Measurements from ENCODE around the gene GPX5. TPM values are rescaled to one million over a fixed set of nuclear protein-coding genes. Genes with fewer than 3 reads are reported as not detected.
"Not testable (repeated sequence)": the region's sequence is repeated elsewhere in the genome, so short reads cannot be mapped to it uniquely, and the experiment has no call there.

GPX5 gene, protein sequence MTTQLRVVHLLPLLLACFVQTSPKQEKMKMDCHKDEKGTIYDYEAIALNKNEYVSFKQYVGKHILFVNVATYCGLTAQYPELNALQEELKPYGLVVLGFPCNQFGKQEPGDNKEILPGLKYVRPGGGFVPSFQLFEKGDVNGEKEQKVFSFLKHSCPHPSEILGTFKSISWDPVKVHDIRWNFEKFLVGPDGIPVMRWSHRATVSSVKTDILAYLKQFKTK
- polyA plus RNA-seq (ENCODE audit: insufficient read length in 4 of 4): not detected

DNA sequence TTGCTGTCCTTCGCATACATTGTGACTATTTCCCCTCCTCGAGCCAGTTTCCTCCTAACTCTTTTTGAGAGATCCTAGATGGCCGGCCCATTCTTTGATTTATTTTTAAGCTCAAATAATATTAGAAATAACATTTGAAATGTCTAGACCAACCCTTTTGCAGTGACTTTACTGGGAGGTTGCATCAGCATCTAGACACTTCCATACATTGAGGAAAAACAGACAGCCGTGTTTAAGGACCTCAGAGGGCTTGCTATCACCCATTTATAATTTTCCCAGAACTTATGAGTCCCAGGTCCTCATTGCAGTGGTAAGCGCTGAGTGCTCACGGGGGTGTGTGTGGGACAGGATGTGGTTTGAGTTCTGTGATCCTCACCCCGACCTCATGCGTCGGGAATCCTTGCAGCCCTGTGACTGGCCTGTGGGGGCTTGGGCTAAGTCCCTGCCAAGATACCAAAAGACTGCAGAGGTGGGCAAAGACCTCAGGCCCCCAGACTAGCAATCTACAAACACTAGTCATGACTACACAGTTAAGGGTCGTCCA lies at the start of gene GPX5:
GPX5 (plus strand) TSS at position 386 of the 544 bp plus-strand sequence; CDS start at position 519, 133 bp downstream.
- DNase-seq (ENCODE audit: low read depth in 4 of 4, low spot score in 3 of 4): no peak

DNA sequence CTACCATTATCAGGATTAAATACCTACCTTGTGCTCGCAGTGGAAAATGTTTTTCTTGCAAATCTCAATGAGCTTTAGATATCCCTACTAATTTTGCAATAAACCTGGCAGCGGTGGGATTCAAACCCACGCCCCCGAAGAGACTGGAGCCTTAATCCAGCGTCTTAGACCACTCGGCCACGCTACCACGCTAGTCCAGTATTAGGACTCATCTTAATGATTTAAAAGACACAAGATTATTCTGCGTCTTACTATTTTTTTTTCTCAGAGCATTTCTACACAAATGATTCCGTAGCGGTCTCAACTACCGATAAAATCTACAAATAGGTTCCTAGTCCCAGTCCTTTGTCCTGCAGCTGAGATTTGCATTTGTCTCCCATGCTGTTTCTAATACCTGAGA lies 47.2 kb upstream of the GPX5 start:
- no peak for DNase-seq (ENCODE audit: low read depth in 4 of 4, low spot score in 3 of 4)

DNA sequence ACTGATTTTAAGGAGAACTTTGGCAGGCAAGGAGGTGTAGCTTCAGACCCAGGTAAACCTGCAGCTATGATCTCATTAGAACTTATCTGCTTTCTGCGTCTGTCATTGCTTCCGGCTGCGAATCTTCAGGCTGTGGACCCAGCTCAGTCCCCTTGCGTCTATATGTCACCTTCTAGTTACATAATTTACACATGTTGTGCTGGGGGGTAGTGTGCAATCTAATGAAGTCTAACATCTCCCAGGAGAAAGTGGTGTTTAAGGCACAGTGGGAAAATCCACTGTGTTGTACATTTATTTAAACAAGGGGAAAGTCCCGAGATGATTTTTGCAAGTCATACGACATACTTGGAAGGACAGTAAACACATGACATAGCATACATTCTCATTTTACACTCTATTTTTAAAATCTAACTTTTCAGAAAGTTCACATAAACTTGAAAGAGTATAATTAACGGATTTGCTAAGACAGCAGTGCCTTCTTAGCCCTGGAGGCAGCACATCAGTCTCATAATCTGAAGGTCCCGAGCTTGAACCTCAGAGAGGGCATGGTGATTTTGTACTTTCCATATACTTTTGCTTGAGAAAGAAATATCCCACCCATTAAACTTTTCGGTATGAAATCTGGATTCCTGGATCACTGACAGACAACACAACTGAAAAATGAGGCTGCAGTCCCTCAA lies 45.3 kb upstream of the GPX5 start:
- DNase-seq (ENCODE audit: low read depth in 4 of 4, low spot score in 3 of 4): no peak

DNA sequence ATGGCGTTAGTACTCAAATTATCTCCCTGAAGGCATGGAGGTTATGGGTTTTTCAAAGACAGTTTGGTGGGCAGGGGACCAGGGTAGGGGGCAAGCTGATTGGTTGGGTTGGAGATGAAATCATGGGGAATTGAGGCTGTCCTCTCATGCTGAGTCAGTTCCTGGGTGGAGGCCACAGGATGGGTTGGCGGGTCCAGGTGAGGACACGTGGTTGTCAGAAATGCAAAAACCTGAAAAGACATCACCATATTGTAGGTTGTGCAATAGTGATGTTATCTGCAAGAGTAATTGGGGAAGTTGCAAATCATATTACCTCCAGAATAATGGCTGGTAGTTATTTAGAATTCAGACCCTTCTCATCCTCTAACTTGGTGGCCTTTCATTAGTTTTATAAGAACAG lies 40.2 kb upstream of the GPX5 start:
- no peak for DNase-seq (ENCODE audit: low read depth in 4 of 4, low spot score in 3 of 4)

DNA sequence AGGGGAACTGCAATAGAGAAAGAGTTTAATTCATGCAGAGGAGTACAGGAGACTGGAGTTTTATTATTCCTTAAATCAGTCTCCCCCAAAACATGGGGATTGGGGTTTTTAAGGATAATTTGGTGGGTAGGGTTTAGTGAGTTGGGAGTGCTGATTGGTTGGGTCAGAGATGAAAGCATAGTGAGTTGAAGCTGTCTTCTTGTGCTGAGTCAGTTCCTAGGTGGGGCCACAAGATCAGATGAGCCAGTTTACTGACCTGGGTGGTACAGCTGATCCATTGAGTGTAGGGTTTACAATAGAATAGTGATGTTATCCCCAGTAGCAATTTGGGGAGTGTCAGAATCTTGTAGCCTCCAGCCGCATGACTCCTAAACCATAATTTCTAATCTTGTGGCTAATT lies 39.1 kb upstream of the GPX5 start:
- DNase-seq (ENCODE audit: low read depth in 4 of 4, low spot score in 3 of 4): no peak

DNA sequence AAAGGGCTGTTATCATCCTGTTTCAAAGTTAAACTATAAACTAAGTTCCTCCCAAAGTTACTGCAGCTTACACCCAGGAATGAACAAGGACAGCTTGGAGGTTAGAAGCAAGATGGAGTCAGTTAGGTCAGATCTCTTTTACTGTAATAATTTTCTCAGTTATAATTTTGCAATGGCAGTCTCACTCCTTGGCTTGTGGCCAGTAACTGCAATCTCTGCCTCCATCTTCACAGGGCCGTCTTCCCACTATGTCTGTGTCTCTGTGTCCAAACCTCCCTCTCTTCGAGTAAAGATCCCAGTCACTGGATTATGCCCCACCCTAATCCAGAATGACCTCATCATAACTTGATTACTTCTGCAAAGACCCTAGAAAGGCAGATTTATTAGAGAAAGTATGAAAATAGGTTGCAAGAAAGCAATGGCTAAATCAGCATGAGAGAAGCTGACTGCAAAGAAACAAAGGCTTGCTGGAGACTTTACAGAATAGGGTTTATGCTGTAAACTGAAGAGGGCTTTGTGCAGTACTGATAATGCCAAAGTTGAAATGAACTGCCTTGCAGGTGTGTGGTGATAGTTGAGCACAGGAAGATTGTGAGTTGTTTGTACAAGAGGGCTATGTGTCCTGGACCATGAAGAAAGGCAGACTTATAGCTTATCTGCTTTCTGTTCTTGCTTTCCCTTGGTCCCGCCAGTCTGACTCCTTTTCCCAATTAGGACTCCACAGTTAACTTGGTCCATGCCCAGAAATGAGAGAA lies 38.5 kb upstream of the GPX5 start:
- no peak for DNase-seq (ENCODE audit: low read depth in 4 of 4, low spot score in 3 of 4)

DNA sequence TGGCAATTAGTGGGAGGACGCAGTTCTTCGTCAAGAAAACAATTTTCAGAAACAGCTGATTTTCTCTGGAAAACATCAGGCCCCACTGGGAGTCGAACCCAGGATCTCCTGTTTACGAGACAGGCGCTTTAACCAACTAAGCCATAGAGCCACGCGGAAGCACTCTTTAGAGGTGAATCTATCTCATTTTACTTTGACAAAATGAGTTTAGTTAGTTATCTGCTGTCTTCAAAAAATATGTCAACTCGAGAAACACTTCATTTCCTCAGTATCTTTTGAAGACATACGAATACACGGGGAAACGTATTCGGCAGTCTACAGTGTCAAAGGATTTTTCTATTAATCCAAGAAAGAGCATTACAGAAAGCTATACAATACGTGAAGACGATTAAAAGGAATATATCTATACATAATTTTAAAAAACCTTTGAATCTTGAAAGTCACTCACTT lies 36.7 kb upstream of the GPX5 start:
- no peak for DNase-seq (ENCODE audit: low read depth in 4 of 4, low spot score in 3 of 4)

DNA sequence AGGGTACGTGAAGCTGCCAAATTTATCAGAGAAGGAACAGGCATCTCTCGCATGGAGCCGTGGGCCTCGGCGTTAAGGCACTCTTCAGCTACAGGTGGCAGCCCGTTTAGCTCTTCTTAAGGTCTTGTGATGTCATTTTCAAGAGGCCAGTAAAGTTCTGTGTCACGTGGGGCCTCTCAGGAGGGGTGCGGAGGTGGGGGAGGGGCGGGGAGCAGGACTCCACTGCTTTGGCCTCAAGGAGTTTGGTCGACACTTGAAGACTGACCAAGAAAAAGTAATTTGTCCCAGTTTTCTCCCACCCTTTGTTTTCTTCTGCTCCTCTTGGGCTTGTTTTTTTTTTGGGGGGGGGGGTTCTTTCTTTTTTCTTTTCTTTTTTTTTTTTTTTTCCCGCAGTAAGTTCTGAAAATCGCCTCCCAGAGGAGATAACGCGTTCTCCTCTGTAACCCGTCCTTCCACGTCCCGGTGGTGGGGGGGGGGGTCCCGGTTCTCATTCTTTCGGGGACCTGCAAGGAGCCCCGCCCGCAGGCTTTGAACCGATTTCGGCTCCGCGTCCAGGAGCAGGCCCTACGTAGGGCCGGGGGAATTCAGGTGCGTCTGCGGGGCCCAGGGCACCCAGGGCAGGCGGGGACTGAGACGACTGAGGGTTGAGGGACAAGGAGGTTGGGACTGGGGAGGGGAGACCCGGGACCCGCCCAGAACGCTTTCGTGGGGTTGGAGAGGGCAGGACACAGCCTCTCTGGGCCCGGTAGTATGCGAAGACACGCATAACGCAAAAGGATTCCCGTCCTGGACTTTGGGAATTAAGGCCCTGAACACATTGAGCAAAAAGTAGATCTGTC lies 36.1 kb upstream of the GPX5 start:
- DNase-seq (ENCODE audit: low read depth in 4 of 4, low spot score in 3 of 4): no peak

DNA sequence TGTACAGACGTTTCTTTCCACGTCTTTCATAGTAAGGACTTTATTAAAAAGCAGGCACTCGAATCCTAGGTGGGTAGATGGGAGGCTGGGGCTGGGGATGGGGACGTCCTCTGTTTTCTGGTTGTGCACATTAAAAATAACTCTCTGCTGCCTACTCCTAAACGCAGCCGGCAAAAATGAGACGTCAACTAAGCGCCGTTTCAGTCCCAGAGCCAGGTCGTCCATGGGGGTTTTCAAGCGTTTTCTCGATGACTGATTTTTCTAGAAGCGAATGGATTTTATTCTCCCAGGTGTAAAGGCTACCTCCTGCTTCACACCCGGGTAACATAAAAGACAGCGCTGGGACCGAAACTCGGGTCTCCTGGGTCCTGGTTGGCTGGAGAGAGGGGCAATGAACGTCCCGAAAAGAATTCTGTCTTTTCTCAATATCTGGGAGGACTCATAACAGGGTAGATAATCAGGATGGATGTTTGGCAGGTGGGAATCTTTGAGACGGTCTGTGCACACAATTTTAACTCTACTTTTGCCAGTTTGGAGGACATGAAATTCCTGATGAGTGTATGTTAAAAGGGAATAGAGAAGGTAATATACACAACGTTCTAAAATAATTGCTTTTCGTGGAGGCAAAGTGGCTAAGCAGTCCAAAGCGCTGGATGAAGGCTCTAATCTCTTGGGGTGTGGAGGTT lies 35.3 kb upstream of the GPX5 start:
- no peak for DNase-seq (ENCODE audit: low read depth in 4 of 4, low spot score in 3 of 4)

DNA sequence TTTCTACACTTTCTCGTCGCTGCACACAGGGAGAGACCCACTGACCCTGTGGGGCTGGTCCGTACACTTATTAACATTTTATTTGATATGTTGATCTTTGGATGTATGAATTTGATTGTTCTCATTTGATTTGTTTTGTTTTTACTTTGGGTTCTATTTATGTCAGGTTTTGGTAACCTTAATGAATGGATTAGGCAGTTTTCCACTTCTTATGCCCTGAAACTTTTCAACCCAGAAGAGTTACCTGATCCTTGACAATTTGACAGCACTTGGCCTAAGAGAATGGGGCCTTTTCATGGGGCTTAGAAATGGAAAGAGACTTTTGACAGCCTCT lies 33.7 kb upstream of the GPX5 start:
- no peak for DNase-seq (ENCODE audit: low read depth in 4 of 4, low spot score in 3 of 4)

DNA sequence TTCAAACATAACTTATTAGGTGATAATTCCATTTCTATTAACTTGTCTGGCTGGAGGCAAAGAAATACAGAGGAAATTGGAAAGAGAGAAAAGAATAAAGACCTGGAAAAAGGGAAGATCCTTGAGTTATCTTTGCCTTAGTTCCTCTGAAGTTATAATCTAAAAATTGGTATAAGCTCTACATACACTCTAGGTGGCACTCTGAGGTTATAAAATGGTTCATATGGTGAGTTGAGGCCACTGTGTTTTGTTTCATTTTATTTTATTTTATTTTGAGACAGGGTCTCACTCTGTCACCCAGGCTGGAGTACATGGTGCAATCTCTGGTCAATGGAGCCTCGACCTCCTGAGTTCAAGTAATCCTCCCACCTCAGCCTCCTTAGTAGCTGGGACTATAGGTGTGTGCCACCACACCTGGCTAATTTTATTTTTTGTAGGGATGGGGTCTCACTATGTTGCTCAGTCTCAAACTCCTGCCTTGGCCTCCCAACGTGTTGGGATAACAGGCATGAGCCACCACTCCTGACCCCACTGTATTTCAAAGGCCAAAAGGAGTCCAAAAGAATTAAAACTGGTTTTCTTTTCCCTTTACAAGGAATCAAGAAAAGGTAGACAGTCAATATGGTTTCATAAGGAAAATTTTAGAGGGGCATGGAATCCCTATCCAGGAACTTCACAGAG lies 29.4 kb upstream of the GPX5 start:
- no peak for DNase-seq (ENCODE audit: low read depth in 4 of 4, low spot score in 3 of 4)

DNA sequence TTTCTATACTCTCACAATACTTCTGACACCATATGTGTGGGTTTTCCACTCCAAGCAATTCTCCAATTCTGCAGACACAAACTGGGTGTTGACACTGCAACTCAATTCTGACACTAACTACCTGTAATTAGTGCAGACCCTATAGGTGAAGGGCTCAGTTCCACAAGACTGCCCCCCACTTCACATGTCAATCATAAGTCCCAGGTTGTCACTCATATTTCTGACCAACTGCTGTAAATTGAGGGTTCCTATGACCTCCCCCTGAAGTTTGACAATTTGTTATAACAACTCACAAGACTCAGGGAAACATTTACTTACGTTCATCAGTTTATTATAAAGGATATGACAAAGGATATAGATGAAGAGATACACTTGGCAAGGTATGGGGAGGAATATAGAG lies 28.4 kb upstream of the GPX5 start:
- no peak for DNase-seq (ENCODE audit: low read depth in 4 of 4, low spot score in 3 of 4)

DNA sequence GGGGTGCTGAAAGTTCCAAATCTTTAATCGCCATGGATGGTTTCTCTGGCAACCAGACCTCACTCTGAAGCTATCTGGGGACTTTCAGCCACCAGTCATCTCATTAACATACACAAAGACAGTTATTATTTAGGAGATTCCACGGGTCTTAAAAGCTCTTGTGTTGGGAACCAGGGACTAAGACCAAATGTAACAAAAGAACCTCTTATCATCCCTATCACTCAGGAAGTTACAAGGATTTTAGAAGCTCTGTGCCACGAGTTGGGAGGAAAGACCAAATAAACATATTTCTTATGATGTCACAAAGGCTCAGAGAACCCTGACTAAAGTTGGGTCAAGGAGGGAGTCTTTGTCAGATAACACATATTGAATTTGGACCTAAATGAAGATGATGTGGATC lies 27.8 kb upstream of the GPX5 start:
- DNase-seq (ENCODE audit: low read depth in 4 of 4, low spot score in 3 of 4): no peak

DNA sequence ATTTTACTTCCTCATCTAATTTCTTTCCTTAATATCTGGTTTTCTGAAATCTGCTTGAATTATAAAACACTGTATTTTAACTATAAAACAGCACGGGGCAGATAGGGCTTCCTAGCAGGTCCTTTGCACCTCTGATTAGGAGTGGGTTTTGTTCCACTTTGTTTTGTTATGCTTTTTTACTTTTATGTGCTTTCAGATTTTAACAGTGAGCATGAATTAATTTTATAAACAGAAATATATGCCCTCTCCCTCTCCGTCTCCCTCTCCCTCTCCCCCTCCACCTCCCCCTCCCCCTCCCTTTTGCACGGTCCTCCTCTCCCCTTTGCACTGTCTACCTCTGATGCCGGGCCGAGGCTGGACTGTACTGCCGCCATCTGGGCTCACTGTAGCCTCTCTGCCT lies 24.4 kb upstream of the GPX5 start:
- DNase-seq (ENCODE audit: low read depth in 4 of 4, low spot score in 3 of 4): no peak

DNA sequence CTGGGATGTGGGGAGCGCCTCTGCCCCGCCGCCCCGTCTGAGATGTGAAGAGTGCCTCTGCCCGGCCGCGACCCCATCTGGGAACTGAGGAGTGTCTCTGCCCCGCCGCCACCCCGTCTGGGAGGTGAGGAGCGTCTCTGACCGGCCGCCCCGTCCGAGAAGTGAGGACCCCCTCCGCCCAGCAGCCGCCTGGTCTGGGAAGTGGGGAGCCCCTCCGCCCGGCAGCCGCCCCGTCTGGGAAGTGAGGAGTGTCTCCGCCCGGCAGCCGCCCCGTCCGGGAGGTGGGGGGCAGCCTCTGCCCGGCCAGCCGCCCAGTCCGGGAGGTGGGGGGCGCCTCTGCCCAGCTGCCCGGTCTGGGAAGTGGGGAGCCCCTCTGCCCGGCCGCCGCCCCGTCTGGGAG lies 23.5 kb upstream of the GPX5 start:
- not testable (repeated sequence) for DNase-seq (ENCODE audit: low read depth in 4 of 4, low spot score in 3 of 4)

DNA sequence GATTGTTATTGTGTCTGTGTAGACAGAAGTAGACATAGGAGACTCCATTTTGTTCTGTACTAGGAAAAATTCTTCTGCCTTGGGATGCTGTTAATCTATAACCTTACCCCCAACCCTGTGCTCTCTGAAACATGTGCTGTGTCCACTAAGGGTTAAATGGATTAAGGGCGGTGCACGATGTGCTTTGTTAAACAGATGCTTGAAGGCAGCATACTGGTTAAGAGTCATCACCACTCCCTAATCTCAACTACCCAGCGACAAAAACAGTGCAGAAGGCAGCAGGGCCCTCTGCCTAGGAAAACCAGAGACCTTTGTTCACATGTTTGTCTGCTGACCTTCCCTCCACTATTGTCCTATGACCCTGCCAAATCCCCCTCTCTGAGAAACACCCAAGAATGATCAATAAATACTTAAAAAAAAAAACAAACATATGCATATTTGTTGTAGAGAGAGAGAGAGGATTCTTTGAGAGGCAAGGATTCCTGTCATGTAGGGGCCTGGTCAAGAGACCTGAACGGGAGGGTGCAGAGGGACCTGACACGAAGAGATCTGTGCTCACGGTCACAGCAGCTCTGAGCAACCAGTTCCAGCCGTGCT lies 22.9 kb upstream of the GPX5 start:
- not testable (repeated sequence) for DNase-seq (ENCODE audit: low read depth in 4 of 4, low spot score in 3 of 4)

DNA sequence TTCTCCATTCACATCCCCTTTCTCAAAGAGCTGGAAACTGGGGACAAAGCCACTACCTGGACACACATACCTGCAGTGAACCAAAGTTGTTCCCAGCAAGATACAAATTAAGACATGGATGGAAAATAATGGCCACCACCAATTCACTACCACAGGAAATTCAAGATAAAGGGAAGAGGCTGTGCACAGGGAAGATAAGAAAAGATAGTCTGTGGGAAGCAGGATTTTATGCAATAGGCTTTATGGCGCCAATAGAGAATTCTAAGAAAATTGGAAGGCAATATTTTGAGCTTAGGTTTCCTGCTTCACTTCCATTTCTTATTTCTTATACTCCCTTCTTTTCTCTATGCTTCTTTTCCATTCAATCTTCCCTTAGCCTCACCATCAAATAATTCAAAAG lies 19.9 kb upstream of the GPX5 start:
- DNase-seq (ENCODE audit: low read depth in 4 of 4, low spot score in 3 of 4): no peak

DNA sequence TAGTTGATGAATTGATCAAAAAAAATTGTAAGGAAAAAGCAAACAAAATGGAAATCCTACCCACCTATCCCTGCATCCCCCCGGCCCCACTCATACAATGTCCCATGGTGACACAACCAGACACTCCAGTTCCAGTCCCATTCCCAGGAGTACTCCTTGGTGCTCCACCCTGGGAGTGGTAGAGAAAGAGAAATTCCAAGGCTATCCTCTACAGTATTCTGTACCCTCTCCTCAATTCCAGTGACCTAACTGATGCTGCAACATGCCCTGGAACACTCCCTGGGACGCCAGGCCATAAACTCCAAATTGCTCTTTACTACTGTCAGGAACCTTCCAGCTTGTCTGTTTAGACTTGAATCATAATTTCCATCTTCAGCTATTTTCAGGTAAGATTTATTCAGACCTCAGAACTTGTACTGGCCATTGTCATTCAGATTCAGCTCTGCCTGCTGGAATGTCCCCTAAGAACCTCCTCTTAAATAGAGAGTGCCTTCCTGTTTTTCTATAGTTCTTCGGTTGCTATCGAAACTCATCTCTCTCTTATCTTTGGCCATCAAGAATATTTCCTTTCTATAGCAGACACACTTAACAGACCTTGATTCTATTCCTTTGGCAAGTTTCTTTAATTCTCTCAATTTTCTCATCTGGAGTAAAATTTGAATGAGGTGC lies 18.7 kb upstream of the GPX5 start:
- DNase-seq (ENCODE audit: low read depth in 4 of 4, low spot score in 3 of 4): no peak
